Keratinocyte (primary cell): ENCODE results near the gene STON2. TPM values are rescaled to one million over a fixed set of nuclear protein-coding genes. Genes with fewer than 3 reads are reported as not detected.

ENCODE experiments used
- DNase-seq: peaks from one replicate; pipeline ENCODE4 v3.0.0-alpha.2; 2011; ENCODE audit warnings: low read depth, missing footprints, low spot score
- FAIRE-seq: peaks from 2 replicates; lab custom pipeline; 2011; peaks lifted over from hg19 to GRCh38; lab: Jason Lieb, UNC
- H2AFZ ChIP-seq: 2 replicates; pipeline ENCODE4 v1.6.0; 2012; ENCODE audit warnings: low read length, control low read depth, inconsistent platforms; ENCODE audit not compliant: control insufficient read depth
- H3K27ac ChIP-seq: 2 replicates; pipeline ENCODE4 v1.5.1; 2011; ENCODE audit warnings: low read length; ENCODE audit not compliant: control insufficient read depth, insufficient read depth
- H3K27me3 ChIP-seq: 3 replicates; pipeline ENCODE4 v1.6.0; 2011; ENCODE audit warnings: low read length; ENCODE audit not compliant: control insufficient read depth, insufficient read depth; ENCODE audit errors: extremely low read depth
- H3K36me3 ChIP-seq, 2 experiments: 2 replicates in 1 of 2; 3 replicates in 1 of 2; pipeline ENCODE4 v1.5.1; 2011; ENCODE audit warnings: low read length in 2 of 2, mild to moderate bottlenecking in 1 of 2; ENCODE audit not compliant: control insufficient read depth in 2 of 2, insufficient read depth in 2 of 2; ENCODE audit errors: extremely low read depth in 1 of 2
- H3K4me1 ChIP-seq: 3 replicates; pipeline ENCODE4 v1.5.1; 2011; ENCODE audit warnings: low read length; ENCODE audit not compliant: control insufficient read depth, insufficient read depth; ENCODE audit errors: extremely low read depth
- H3K4me2 ChIP-seq: 3 replicates; pipeline ENCODE4 v1.6.0; 2011; ENCODE audit warnings: low read depth, low read length; ENCODE audit not compliant: control insufficient read depth, insufficient read depth; ENCODE audit errors: extremely low read depth
- H3K4me3 ChIP-seq, 3 experiments: fragments of 200-600 bp in 1 of 3; sonication (generic) in 1 of 3; 2 replicates in 2 of 3; 3 replicates in 1 of 3; pipeline ENCODE4 v1.5.1; 2011 to 2016; ENCODE audit warnings: low read length in 3 of 3, mild to moderate bottlenecking in 3 of 3, control low read depth in 2 of 3, inconsistent platforms in 1 of 3, low read depth in 1 of 3, mixed read lengths in 1 of 3, mixed run types in 1 of 3, moderate library complexity in 1 of 3; ENCODE audit not compliant: control insufficient read depth in 2 of 3, insufficient read depth in 2 of 3; ENCODE audit errors: extremely low read depth in 1 of 3
- H3K79me2 ChIP-seq: 2 replicates; pipeline ENCODE4 v1.6.0; 2012; ENCODE audit warnings: low read length; ENCODE audit not compliant: control insufficient read depth, insufficient read depth
- H3K9ac ChIP-seq: 3 replicates; pipeline ENCODE4 v1.6.0; 2011; ENCODE audit warnings: low read length; ENCODE audit not compliant: control insufficient read depth, insufficient read depth; ENCODE audit errors: extremely low read depth
- H3K9me1 ChIP-seq: 3 replicates; pipeline ENCODE4 v1.6.0; 2011; ENCODE audit warnings: low read length; ENCODE audit not compliant: control insufficient read depth, insufficient read depth; ENCODE audit errors: extremely low read depth
- H3K9me3 ChIP-seq: 2 replicates; pipeline ENCODE4 v1.5.1; 2012; ENCODE audit warnings: low read depth, low read length; ENCODE audit not compliant: control insufficient read depth
- H4K20me1 ChIP-seq: 3 replicates; pipeline ENCODE4 v1.6.0; 2011; ENCODE audit warnings: low read length; ENCODE audit not compliant: control insufficient read depth, insufficient read depth; ENCODE audit errors: extremely low read depth
- EZH2 ChIP-seq: IDR thresholded peaks from one replicate; pipeline ENCODE4 v1.6.1; 2012; ENCODE audit warnings: inconsistent platforms, mild to moderate bottlenecking, low read length, moderate library complexity
- dilution Hi-C: fragments of 300-500 bp; cut with MboI; formaldehyde crosslinking; loops from one replicate; pipeline ENCODE4 v1.7.0; 2020; ENCODE audit warnings: low sequenced_read_pairs; ENCODE audit not compliant: extremely low pct_ligation_motif_present
- polyA plus RNA-seq, 5 experiments: library from polyadenylated mRNA; depleted of rRNA in 3 of 5; stranded (reverse) in 3 of 5; stranded (forward) in 1 of 5; unstranded in 1 of 5; fragments of >200 nt; gene quantifications; 1 replicate in 1 of 5; 2 replicates in 3 of 5; 3 replicates in 1 of 5; pipeline versions ENCODE4 v1.2.1 to v1.2.3, GENCODE V29; 2011 to 2012; ENCODE audit warnings: missing spikeins in 2 of 5, low read depth in 1 of 5, low replicate concordance in 1 of 5
- TF ChIP-seq, protein P1 (sequence below), 3 experiments: IDR thresholded peaks in 1 of 3; conservative IDR thresholded peaks in 1 of 3; optimal IDR thresholded peaks in 1 of 3; 2 replicates in 2 of 3; 3 replicates in 1 of 3; pipeline versions ENCODE3 to v1.5.1; 2011; ENCODE audit warnings: low read length in 3 of 3, mild to moderate bottlenecking in 3 of 3, moderate library complexity in 2 of 3, control low read depth in 1 of 3, inconsistent platforms in 1 of 3; ENCODE audit not compliant: insufficient read depth in 2 of 3; ENCODE audit errors: extremely low read depth in 1 of 3

The STON2 gene
- polyA plus RNA-seq, 1 donor (not counting 4 experiments of a cell fraction or from before 2014, with no cell fraction given), result 82.3 TPM

DNA sequence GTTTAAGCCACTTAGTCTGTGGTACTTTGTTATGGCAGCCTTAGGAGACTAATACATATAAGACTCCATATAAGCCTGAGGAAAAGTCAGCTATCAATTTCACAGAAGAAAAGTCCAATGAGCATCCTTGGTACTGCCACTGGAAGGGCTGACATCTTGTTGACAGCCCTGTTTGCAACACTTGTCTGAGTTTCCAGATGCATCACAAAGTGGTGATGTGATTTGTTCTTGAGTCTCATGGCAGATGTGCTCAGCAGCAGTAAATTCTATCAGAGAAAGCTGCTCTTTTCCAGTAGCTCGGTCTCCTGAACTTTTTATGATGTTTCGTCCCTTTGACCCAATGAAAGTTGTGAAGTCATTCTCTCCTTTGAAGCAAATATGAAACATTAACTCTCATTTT, 54.3 kb downstream of the STON2 start:
- FAIRE-seq, result no peak
- dilution Hi-C loops, result no loop called here
- H3K36me3 ChIP-seq, result no peaks in the 10 kb centered on the region
- H3K27ac ChIP-seq, result no peak overlapping the region
- no peak overlapping the region for H3K4me3 ChIP-seq
- TF ChIP-seq EZH2, result no peak
- TF ChIP-seq, protein P1, sequence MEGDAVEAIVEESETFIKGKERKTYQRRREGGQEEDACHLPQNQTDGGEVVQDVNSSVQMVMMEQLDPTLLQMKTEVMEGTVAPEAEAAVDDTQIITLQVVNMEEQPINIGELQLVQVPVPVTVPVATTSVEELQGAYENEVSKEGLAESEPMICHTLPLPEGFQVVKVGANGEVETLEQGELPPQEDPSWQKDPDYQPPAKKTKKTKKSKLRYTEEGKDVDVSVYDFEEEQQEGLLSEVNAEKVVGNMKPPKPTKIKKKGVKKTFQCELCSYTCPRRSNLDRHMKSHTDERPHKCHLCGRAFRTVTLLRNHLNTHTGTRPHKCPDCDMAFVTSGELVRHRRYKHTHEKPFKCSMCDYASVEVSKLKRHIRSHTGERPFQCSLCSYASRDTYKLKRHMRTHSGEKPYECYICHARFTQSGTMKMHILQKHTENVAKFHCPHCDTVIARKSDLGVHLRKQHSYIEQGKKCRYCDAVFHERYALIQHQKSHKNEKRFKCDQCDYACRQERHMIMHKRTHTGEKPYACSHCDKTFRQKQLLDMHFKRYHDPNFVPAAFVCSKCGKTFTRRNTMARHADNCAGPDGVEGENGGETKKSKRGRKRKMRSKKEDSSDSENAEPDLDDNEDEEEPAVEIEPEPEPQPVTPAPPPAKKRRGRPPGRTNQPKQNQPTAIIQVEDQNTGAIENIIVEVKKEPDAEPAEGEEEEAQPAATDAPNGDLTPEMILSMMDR (optimal IDR thresholded peaks at IDR 0.05 in 1 of 3, IDR thresholded peaks at IDR 0.05 in 1 of 3, conservative IDR thresholded peaks at IDR 0.05 in 1 of 3; ENCODE audit: extremely low read depth in 1 of 3, insufficient read depth in 2 of 3, low read length in 3 of 3), result no peak
- H3K4me2 ChIP-seq, result no peak overlapping the region
- H3K4me1 ChIP-seq, result peaks cover 8% of the 10 kb centered on the region
- H4K20me1 ChIP-seq, result no peaks in the 10 kb centered on the region
- no peaks in the 10 kb centered on the region for H3K9me1 ChIP-seq
- no peaks in the 10 kb centered on the region for H3K27me3 ChIP-seq
- no peak overlapping the region for H3K9ac ChIP-seq
- H3K9me3 ChIP-seq, result no peaks in the 10 kb centered on the region
- no peak overlapping the region for H2AFZ ChIP-seq
- DNase-seq, result no peak
- H3K79me2 ChIP-seq, result no peaks in the 10 kb centered on the region

- Histone ChIP-seq H3K36me3 (no peaks in the 10 kb centered on the region), H3K9me1 (no peaks in the 10 kb centered on the region), H3K27ac (no peak overlapping the region), H3K9me3 (no peaks in the 10 kb centered on the region), H3K79me2 (no peaks in the 10 kb centered on the region), H3K4me1 (peaks cover 8% of the 10 kb centered on the region), H3K4me3 (no peak overlapping the region), H3K27me3 (no peaks in the 10 kb centered on the region), H3K4me2 (no peak overlapping the region), H4K20me1 (no peaks in the 10 kb centered on the region), H3K9ac (no peak overlapping the region), H2AFZ (no peak overlapping the region)
- dilution Hi-C loops, result no loop called here
- no peak for DNase-seq
- TF ChIP-seq EZH2, result no peak
- TF ChIP-seq, protein P1 (optimal IDR thresholded peaks at IDR 0.05 in 1 of 3, IDR thresholded peaks at IDR 0.05 in 1 of 3, conservative IDR thresholded peaks at IDR 0.05 in 1 of 3; ENCODE audit: extremely low read depth in 1 of 3, insufficient read depth in 2 of 3, low read length in 3 of 3), result no peak
- no peak for FAIRE-seq
Measured at GRCh38 chr14:81344481-81345160, 55.5 kb downstream of the STON2 start.
